Stomach smooth muscle (tissue), 2 donors: Measurements from ENCODE around the gene PSMD5.

Experiments used
- H3K27ac ChIP-seq: one replicate; pipeline ENCODE4 v1.7.0; 2013; ENCODE audit warnings: mild to moderate bottlenecking, low read length, inconsistent platforms
- H3K27me3 ChIP-seq, 2 donors: one replicate each; pipeline ENCODE4 v1.7.0; 2013; ENCODE audit warnings: low read length in 2 of 2; ENCODE audit not compliant: insufficient read depth in 2 of 2, control insufficient read depth in 1 of 2
- H3K36me3 ChIP-seq, 2 donors: one replicate each; pipeline ENCODE4 v1.7.0; 2013; ENCODE audit warnings: low read length in 2 of 2; ENCODE audit not compliant: control insufficient read depth in 2 of 2, insufficient read depth in 2 of 2
- H3K4me1 ChIP-seq: one replicate; pipeline ENCODE4 v1.7.0; 2013; ENCODE audit warnings: low read length; ENCODE audit not compliant: control insufficient read depth, insufficient read depth
- H3K4me3 ChIP-seq, 2 donors: one replicate each; pipeline ENCODE4 v1.7.0; 2013; ENCODE audit warnings: low read length in 2 of 2
- H3K9ac ChIP-seq, 2 donors: one replicate each; pipeline ENCODE4 v1.7.0; 2013; ENCODE audit warnings: low read length in 2 of 2, mild to moderate bottlenecking in 1 of 2
- H3K9me3 ChIP-seq, 2 donors: one replicate each; pipeline ENCODE4 v1.7.0; 2013; ENCODE audit warnings: low read length in 2 of 2; ENCODE audit not compliant: control insufficient read depth in 2 of 2
- donor health status: healthy.
- donor health status: Pancreatic carcinoma.

The PSMD5 gene

GRCh38 chr9:120778758-120779157, 64.0 kb downstream of the PSMD5 start:
- no peaks in the 10 kb centered on the region for H3K4me1 ChIP-seq
- H3K27ac ChIP-seq = no peak overlapping the region
- no peak overlapping the region for H3K4me3 ChIP-seq
- no peak overlapping the region for H3K9ac ChIP-seq
- no peaks in the 10 kb centered on the region for H3K27me3 ChIP-seq
- H3K9me3 ChIP-seq = no peaks in the 10 kb centered on the region
- H3K36me3 ChIP-seq = peaks cover 24 to 26% of the 10 kb centered on the region in 2 donors

- no peak overlapping the region for H3K4me3 ChIP-seq
- H3K4me1 ChIP-seq = no peaks in the 10 kb centered on the region
- H3K27ac ChIP-seq = no peak overlapping the region
- H3K27me3 ChIP-seq = no peaks in the 10 kb centered on the region
- no peaks in the 10 kb centered on the region for H3K9me3 ChIP-seq
- H3K9ac ChIP-seq = no peak overlapping the region
- peaks cover 26 to 28% of the 10 kb centered on the region in 2 donors for H3K36me3 ChIP-seq
Measured at GRCh38 chr9:120777229-120777628, 65.5 kb downstream of the PSMD5 start.

GRCh38 chr9:120776788-120777187, 65.9 kb downstream of the PSMD5 start:
- peaks cover 26 to 28% of the 10 kb centered on the region in 2 donors for H3K36me3 ChIP-seq
- H3K9me3 ChIP-seq = no peaks in the 10 kb centered on the region
- H3K27ac ChIP-seq = no peak overlapping the region
- no peaks in the 10 kb centered on the region for H3K27me3 ChIP-seq
- no peaks in the 10 kb centered on the region for H3K4me1 ChIP-seq
- no peak overlapping the region for H3K4me3 ChIP-seq
- no peak overlapping the region for H3K9ac ChIP-seq

GRCh38 chr9:120775859-120776258, 66.9 kb downstream of the PSMD5 start:
- no peaks in the 10 kb centered on the region for H3K9me3 ChIP-seq
- H3K4me3 ChIP-seq = no peak overlapping the region
- H3K27ac ChIP-seq = no peak overlapping the region
- no peak overlapping the region for H3K9ac ChIP-seq
- H3K36me3 ChIP-seq = peaks cover 33% of the 10 kb centered on the region in 2 donors
- no peaks in the 10 kb centered on the region for H3K4me1 ChIP-seq
- H3K27me3 ChIP-seq = no peaks in the 10 kb centered on the region

GRCh38 chr9:120774719-120775118, 68.0 kb downstream of the PSMD5 start:
- Histone ChIP-seq H3K4me1 (no peaks in the 10 kb centered on the region), H3K9me3 (no peaks in the 10 kb centered on the region), H3K36me3 (peaks cover 31 to 42% of the 10 kb centered on the region in 2 donors), H3K9ac (no peak overlapping the region), H3K4me3 (no peak overlapping the region), H3K27ac (no peak overlapping the region), H3K27me3 (no peaks in the 10 kb centered on the region)

GRCh38 chr9:120773256-120773655, 69.5 kb downstream of the PSMD5 start:
- H3K27me3 ChIP-seq = no peaks in the 10 kb centered on the region
- H3K4me1 ChIP-seq = no peaks in the 10 kb centered on the region
- no peak overlapping the region for H3K9ac ChIP-seq
- H3K9me3 ChIP-seq = no peaks in the 10 kb centered on the region
- H3K27ac ChIP-seq = no peak overlapping the region
- H3K36me3 ChIP-seq = peaks cover 37 to 49% of the 10 kb centered on the region in 2 donors
- no peak overlapping the region for H3K4me3 ChIP-seq

GRCh38 chr9:120770931-120771330, 71.8 kb downstream of the PSMD5 start:
- Histone ChIP-seq H3K27ac (no peak overlapping the region), H3K27me3 (no peaks in the 10 kb centered on the region), H3K9me3 (no peaks in the 10 kb centered on the region), H3K4me1 (no peaks in the 10 kb centered on the region), H3K4me3 (no peak overlapping the region), H3K9ac (no peak overlapping the region), H3K36me3 (peaks cover 36 to 43% of the 10 kb centered on the region in 2 donors)

GRCh38 chr9:120768886-120769285, 73.8 kb downstream of the PSMD5 start:
- Histone ChIP-seq H3K36me3 (peaks cover 38 to 49% of the 10 kb centered on the region in 2 donors), H3K27me3 (no peaks in the 10 kb centered on the region), H3K9ac (no peak overlapping the region), H3K4me3 (no peak overlapping the region), H3K9me3 (no peaks in the 10 kb centered on the region), H3K27ac (no peak overlapping the region), H3K4me1 (no peaks in the 10 kb centered on the region)

GRCh38 chr9:120768247-120768646, 74.5 kb downstream of the PSMD5 start:
- H3K27ac ChIP-seq = no peak overlapping the region
- no peaks in the 10 kb centered on the region for H3K4me1 ChIP-seq
- no peaks in the 10 kb centered on the region for H3K9me3 ChIP-seq
- no peak overlapping the region for H3K9ac ChIP-seq
- no peaks in the 10 kb centered on the region for H3K27me3 ChIP-seq
- peaks cover 36 to 53% of the 10 kb centered on the region in 2 donors for H3K36me3 ChIP-seq
- H3K4me3 ChIP-seq = no peak overlapping the region

- H3K27ac ChIP-seq = no peak overlapping the region
- H3K9me3 ChIP-seq = no peaks in the 10 kb centered on the region
- no peak overlapping the region for H3K9ac ChIP-seq
- no peak overlapping the region for H3K4me3 ChIP-seq
- no peaks in the 10 kb centered on the region for H3K27me3 ChIP-seq
- H3K4me1 ChIP-seq = no peaks in the 10 kb centered on the region
- H3K36me3 ChIP-seq = peaks cover 38 to 56% of the 10 kb centered on the region in 2 donors
Measured at GRCh38 chr9:120767451-120767850, 75.3 kb downstream of the PSMD5 start.
